OCI-LY1 (cell line): ENCODE results near the gene FILIP1.

ENCODE experiments used
- H2AFZ ChIP-seq: fragments of 200-600 bp; sonication (generic), shearing (Covaris generic); 2 replicates; pipeline ENCODE4 v1.6.0; 2014; ENCODE audit warnings: antibody characterized with exemption, mild to moderate bottlenecking, low read length
- H3F3A ChIP-seq: fragments of 200-600 bp; sonication (generic), shearing (Covaris generic); 2 replicates; pipeline ENCODE4 v1.6.0; 2014; ENCODE audit warnings: mild to moderate bottlenecking, antibody characterized with exemption, low read length, moderate library complexity; ENCODE audit not compliant: insufficient read depth
- H3K27ac ChIP-seq: fragments of 200-600 bp; sonication (generic); 2 replicates; pipeline ENCODE4 v1.5.1; 2014; ENCODE audit warnings: low read length, mixed run types, mild to moderate bottlenecking, low read depth; ENCODE audit not compliant: poor library complexity, severe bottlenecking
- H3K27me3 ChIP-seq: fragments of 200-600 bp; sonication (generic); 2 replicates; pipeline ENCODE4 v1.6.0; 2014; ENCODE audit warnings: antibody characterized with exemption, mild to moderate bottlenecking, low read length, moderate library complexity; ENCODE audit not compliant: insufficient read depth
- H3K36me3 ChIP-seq: fragments of 200-600 bp; sonication (generic); 2 replicates; pipeline ENCODE4 v1.6.1; 2014; ENCODE audit warnings: mild to moderate bottlenecking, antibody characterized with exemption, low read length, moderate library complexity, mixed read lengths; ENCODE audit not compliant: insufficient read depth
- H3K4me1 ChIP-seq: fragments of 200-600 bp; sonication (generic); 2 replicates; pipeline ENCODE4 v1.5.1; 2014; ENCODE audit warnings: mild to moderate bottlenecking, low read length, moderate library complexity; ENCODE audit not compliant: insufficient read depth, severe bottlenecking
- H3K4me2 ChIP-seq: fragments of 200-600 bp; sonication (generic), shearing (Covaris generic); 2 replicates; pipeline ENCODE4 v1.6.1; 2014; ENCODE audit warnings: low read length
- H3K4me3 ChIP-seq: fragments of 200-600 bp; sonication (generic); 2 replicates; pipeline ENCODE4 v1.5.1; 2014; ENCODE audit warnings: low read length, low read depth, mild to moderate bottlenecking, mixed read lengths; ENCODE audit not compliant: poor library complexity, severe bottlenecking
- H3K79me2 ChIP-seq: fragments of 200-600 bp; shearing (Covaris generic); 2 replicates; pipeline ENCODE4 v1.6.1; 2016; ENCODE audit warnings: mixed run types, low read length, mixed read lengths; ENCODE audit not compliant: insufficient read depth
- H3K9ac ChIP-seq: fragments of 200-600 bp; sonication (generic), shearing (Covaris generic); 2 replicates; pipeline ENCODE4 v1.6.1; 2014; ENCODE audit warnings: mild to moderate bottlenecking, low read length, mixed read lengths
- H3K9me2 ChIP-seq: fragments of 200-600 bp; sonication (generic), shearing (Covaris generic); 2 replicates; pipeline ENCODE4 v1.6.1; 2014; ENCODE audit warnings: low read depth, mild to moderate bottlenecking, low read length, mixed read lengths
- H3K9me3 ChIP-seq: fragments of 200-600 bp; shearing (Covaris generic); 2 replicates; pipeline ENCODE4 v1.6.1; 2014; ENCODE audit warnings: low read length, mixed read lengths
- H4K20me1 ChIP-seq: fragments of 200-600 bp; sonication (generic), shearing (Covaris generic); 2 replicates; pipeline ENCODE4 v1.6.0; 2016; ENCODE audit warnings: mild to moderate bottlenecking, low read length; ENCODE audit not compliant: insufficient read depth
- CTCF ChIP-seq: fragments of 200-600 bp; sonication (generic), shearing (Covaris generic); IDR thresholded peaks from 2 replicates; pipeline ENCODE4 v1.5.1; 2017; ENCODE audit warnings: mild to moderate bottlenecking, antibody characterized with exemption, low read length, moderate library complexity, mixed read lengths
- EZH2 ChIP-seq: fragments of 200-600 bp; sonication (generic), shearing (Covaris generic); IDR thresholded peaks from 2 replicates; pipeline ENCODE4 v1.8.0; 2017; ENCODE audit warnings: borderline replicate concordance, mixed run types, mild to moderate bottlenecking, antibody characterized with exemption, low read length, moderate library complexity, mixed read lengths

FILIP1 gene

GRCh38 chr6:75478929-75479328 is 14.7 kb downstream of the FILIP1 start:
- Histone ChIP-seq H4K20me1 (no peaks in the 10 kb centered on the region), H3K4me2 (no peak overlapping the region), H3K27me3 (no peaks in the 10 kb centered on the region), H2AFZ (no peak overlapping the region), H3K4me1 (no peaks in the 10 kb centered on the region), H3K79me2 (no peaks in the 10 kb centered on the region), H3K4me3 (no peak overlapping the region), H3K9me3 (no peaks in the 10 kb centered on the region), H3K9ac (no peak overlapping the region), H3K27ac (no peak overlapping the region), H3K9me2 (no peaks in the 10 kb centered on the region), H3F3A (no peaks in the 10 kb centered on the region), H3K36me3 (no peaks in the 10 kb centered on the region)
- TF ChIP-seq EZH2 (no peak), CTCF (no peak)

- H3K4me1 ChIP-seq: no peaks in the 10 kb centered on the region
- H3K79me2 ChIP-seq: no peaks in the 10 kb centered on the region
- no peak overlapping the region for H3K9ac ChIP-seq
- H3K4me2 ChIP-seq: no peak overlapping the region
- no peak overlapping the region for H2AFZ ChIP-seq
- no peaks in the 10 kb centered on the region for H3F3A ChIP-seq
- no peaks in the 10 kb centered on the region for H3K9me3 ChIP-seq
- no peaks in the 10 kb centered on the region for H3K27me3 ChIP-seq
- no peak for TF ChIP-seq EZH2
- no peak for TF ChIP-seq CTCF
- H3K9me2 ChIP-seq: no peaks in the 10 kb centered on the region
- H3K27ac ChIP-seq: no peak overlapping the region
- no peak overlapping the region for H3K4me3 ChIP-seq
- no peaks in the 10 kb centered on the region for H3K36me3 ChIP-seq
- no peaks in the 10 kb centered on the region for H4K20me1 ChIP-seq
Measured at GRCh38 chr6:75472885-75473284, 20.7 kb downstream of the FILIP1 start.

GRCh38 chr6:75467966-75468365 is 25.6 kb downstream of the FILIP1 start:
- Histone ChIP-seq H3K9me2 (no peaks in the 10 kb centered on the region), H2AFZ (no peak overlapping the region), H3K27ac (no peak overlapping the region), H3K4me2 (no peak overlapping the region), H3K36me3 (no peaks in the 10 kb centered on the region), H3K9ac (no peak overlapping the region), H3K27me3 (no peaks in the 10 kb centered on the region), H4K20me1 (no peaks in the 10 kb centered on the region), H3K4me1 (no peaks in the 10 kb centered on the region), H3K79me2 (no peaks in the 10 kb centered on the region), H3K9me3 (no peaks in the 10 kb centered on the region), H3F3A (no peaks in the 10 kb centered on the region), H3K4me3 (no peak overlapping the region)
- no peak for TF ChIP-seq CTCF
- no peak for TF ChIP-seq EZH2
